OCI-LY1 (cell line): ENCODE results near the gene GCK.

Experiments
- CTCF ChIP-seq: fragments of 200-600 bp; sonication (generic), shearing (Covaris generic); IDR thresholded peaks from 2 replicates; pipeline ENCODE4 v1.5.1; 2017; ENCODE audit warnings: mild to moderate bottlenecking, antibody characterized with exemption, low read length, moderate library complexity, mixed read lengths
- EZH2 ChIP-seq: fragments of 200-600 bp; sonication (generic), shearing (Covaris generic); IDR thresholded peaks from 2 replicates; pipeline ENCODE4 v1.8.0; 2017; ENCODE audit warnings: borderline replicate concordance, mixed run types, mild to moderate bottlenecking, antibody characterized with exemption, low read length, moderate library complexity, mixed read lengths

- no peak for TF ChIP-seq CTCF
- no peak for TF ChIP-seq EZH2
Observed at GRCh38 chr7:44102846-44103565, 86.2 kb downstream of the GCK start.
